ENCODE data around the gene EVPL.

Gene EVPL

DNA sequence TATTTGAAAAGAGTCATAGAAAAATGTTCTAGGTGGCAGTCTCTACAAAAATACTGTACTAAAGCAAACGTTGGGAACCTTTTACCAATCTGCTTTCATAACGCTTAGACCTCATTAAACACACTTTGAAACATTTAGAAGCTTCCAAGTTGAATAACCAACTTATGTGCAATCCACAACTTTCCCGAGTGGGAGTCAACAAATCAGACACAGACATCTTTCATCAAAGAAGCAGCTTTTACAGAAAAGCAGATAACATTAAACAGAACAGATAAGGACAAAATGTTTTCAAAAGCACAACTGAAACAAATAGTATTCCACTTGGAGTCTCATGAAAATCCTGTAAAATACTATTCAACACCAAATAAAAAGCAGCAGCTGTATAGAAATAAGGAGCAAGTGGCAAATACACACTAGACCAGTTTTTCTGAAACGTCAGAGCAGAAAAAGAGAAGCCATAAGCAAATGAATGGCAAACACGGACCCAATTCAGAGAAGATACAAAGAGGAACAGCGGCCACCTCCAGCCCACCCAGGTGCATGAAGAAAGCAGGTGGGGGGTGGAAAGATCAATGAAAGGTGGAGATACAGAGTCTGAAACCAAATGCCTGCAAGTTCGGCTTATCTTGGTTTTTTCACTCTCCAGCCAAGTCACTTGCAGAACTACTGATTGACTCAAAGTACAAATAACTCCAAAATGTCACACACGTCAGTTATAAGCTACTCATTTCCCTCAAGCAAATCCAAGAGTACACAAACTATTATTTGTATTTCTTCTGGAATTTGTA lies 67.9 kb downstream of the EVPL start:
- Histone ChIP-seq H3K27ac (ENCODE audit: extremely low read depth, low read depth, low read length) (no peak overlapping the region), H3K9me3 (ENCODE audit: control insufficient read depth, insufficient read depth, low read depth, low read length) (no peaks in the 10 kb centered on the region), H3K4me3 (ENCODE audit: low read depth, low read length) (no peak overlapping the region), H3K4me1 (ENCODE audit: control insufficient read depth, insufficient read depth, low read length) (peaks cover 6% of the 10 kb centered on the region; the same call in 1 of the 2 replicates), H3K36me3 (ENCODE audit: control insufficient read depth in 2 of 2, insufficient read depth in 1 of 2, low read length in 2 of 2) (peaks cover 30 to 36% of the 10 kb centered on the region in 2 experiments)
- POLR2A ChIA-PET = interaction anchor here (0.7 kb wide), 1 partner anchor 19 kb away, joined by 3 read pairs; no protein-coding TSS in a partner anchor
- TF ChIP-seq OSR2 (tag by site-specific recombination; IDR thresholded peaks at IDR 0.05) (no peak), GLIS1 (tag by site-specific recombination; IDR thresholded peaks at IDR 0.05) (no peak), ZNF366 (tag by site-specific recombination; conservative IDR thresholded peaks at IDR 0.05) (no peak), HOXC10 (CRISPR knock-in tag; IDR thresholded peaks at IDR 0.05) (no peak), ZNF792 (tag by site-specific recombination; IDR thresholded peaks at IDR 0.05) (no peak), ZNF239 (tag by site-specific recombination; IDR thresholded peaks at IDR 0.05) (no peak), ZNF530 (tag by site-specific recombination; IDR thresholded peaks at IDR 0.05; ENCODE audit: low read depth) (no peak), ZNF747 (tag by site-specific recombination; IDR thresholded peaks at IDR 0.05) (no peak)
- TF ChIP-seq, protein P1, sequence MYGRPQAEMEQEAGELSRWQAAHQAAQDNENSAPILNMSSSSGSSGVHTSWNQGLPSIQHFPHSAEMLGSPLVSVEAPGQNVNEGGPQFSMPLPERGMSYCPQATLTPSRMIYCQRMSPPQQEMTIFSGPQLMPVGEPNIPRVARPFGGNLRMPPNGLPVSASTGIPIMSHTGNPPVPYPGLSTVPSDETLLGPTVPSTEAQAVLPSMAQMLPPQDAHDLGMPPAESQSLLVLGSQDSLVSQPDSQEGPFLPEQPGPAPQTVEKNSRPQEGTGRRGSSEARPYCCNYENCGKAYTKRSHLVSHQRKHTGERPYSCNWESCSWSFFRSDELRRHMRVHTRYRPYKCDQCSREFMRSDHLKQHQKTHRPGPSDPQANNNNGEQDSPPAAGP (tag by site-specific recombination; IDR thresholded peaks at IDR 0.05) = no peak
- TF ChIP-seq, protein P2, sequence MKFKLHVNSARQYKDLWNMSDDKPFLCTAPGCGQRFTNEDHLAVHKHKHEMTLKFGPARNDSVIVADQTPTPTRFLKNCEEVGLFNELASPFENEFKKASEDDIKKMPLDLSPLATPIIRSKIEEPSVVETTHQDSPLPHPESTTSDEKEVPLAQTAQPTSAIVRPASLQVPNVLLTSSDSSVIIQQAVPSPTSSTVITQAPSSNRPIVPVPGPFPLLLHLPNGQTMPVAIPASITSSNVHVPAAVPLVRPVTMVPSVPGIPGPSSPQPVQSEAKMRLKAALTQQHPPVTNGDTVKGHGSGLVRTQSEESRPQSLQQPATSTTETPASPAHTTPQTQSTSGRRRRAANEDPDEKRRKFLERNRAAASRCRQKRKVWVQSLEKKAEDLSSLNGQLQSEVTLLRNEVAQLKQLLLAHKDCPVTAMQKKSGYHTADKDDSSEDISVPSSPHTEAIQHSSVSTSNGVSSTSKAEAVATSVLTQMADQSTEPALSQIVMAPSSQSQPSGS (tag by site-specific recombination; IDR thresholded peaks at IDR 0.05; ENCODE audit: low read depth) = no peak
- TF ChIP-seq, protein P3, sequence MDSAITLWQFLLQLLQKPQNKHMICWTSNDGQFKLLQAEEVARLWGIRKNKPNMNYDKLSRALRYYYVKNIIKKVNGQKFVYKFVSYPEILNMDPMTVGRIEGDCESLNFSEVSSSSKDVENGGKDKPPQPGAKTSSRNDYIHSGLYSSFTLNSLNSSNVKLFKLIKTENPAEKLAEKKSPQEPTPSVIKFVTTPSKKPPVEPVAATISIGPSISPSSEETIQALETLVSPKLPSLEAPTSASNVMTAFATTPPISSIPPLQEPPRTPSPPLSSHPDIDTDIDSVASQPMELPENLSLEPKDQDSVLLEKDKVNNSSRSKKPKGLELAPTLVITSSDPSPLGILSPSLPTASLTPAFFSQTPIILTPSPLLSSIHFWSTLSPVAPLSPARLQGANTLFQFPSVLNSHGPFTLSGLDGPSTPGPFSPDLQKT (IDR thresholded peaks at IDR 0.05; ENCODE audit: borderline replicate concordance, low read depth, low read length) = no peak
- CTCF ChIA-PET = interaction anchor here (0.7 to 1.6 kb wide), 3 partner anchors 46 to 55 kb away, joined by 3 to 5 read pairs (median 3); no protein-coding TSS in a partner anchor

Data from HEK293 (cell line).